Aorta (tissue), 5 donors: ENCODE data around the gene RNF187. TPM values are rescaled to one million over a fixed set of nuclear protein-coding genes. Genes with fewer than 3 reads are reported as not detected.

Source experiments
- ATAC-seq: fragments of 200-7000 bp; cut with Tn5 transposase; one replicate; pipeline ENCODE4 v1.9.1; 2022; ENCODE audit warnings: moderate library complexity; ENCODE audit not compliant: low FRiP score
- DNase-seq, 2 donors: peaks; one replicate each; pipeline ENCODE4 v3.0.0-alpha.2; 2020
- H3K27ac ChIP-seq, 2 donors: one replicate each; pipeline ENCODE4 v1.5.1; 2013; ENCODE audit warnings: low read length in 2 of 2, mild to moderate bottlenecking in 2 of 2, moderate library complexity in 2 of 2, control low read depth in 1 of 2, inconsistent platforms in 1 of 2, low read depth in 1 of 2
- H3K27me3 ChIP-seq, 2 donors: one replicate each; pipeline ENCODE4 v1.6.1; 2013; ENCODE audit warnings: control low read depth in 1 of 2, low read length in 1 of 2, mild to moderate bottlenecking in 1 of 2, moderate library complexity in 1 of 2; ENCODE audit not compliant: insufficient read depth in 2 of 2, control insufficient read depth in 1 of 2
- H3K36me3 ChIP-seq, 2 donors: one replicate each; pipeline ENCODE4 v1.6.1; 2013; ENCODE audit warnings: control low read depth in 1 of 2, low read length in 1 of 2, mild to moderate bottlenecking in 1 of 2; ENCODE audit not compliant: insufficient read depth in 2 of 2, control insufficient read depth in 1 of 2
- H3K4me1 ChIP-seq, 2 donors: one replicate each; pipeline ENCODE4 v1.6.1; 2013; ENCODE audit warnings: low read length in 2 of 2, control low read depth in 1 of 2, mild to moderate bottlenecking in 1 of 2, moderate library complexity in 1 of 2; ENCODE audit not compliant: insufficient read depth in 2 of 2, control insufficient read depth in 1 of 2
- H3K4me3 ChIP-seq, 2 donors: one replicate each; pipeline ENCODE4 v1.5.1; 2013; ENCODE audit warnings: low read length in 2 of 2, control low read depth in 1 of 2, mild to moderate bottlenecking in 1 of 2
- H3K9me3 ChIP-seq: one replicate; pipeline ENCODE4 v1.6.1; 2013; ENCODE audit warnings: mild to moderate bottlenecking, low read length; ENCODE audit not compliant: control insufficient read depth
- WGBS, 2 donors: extraction: QIAGEN DNeasy Blood & Tissue Kit; methylation state at CpG; one replicate each; pipeline ENCODE4 v1.1.7; 2013; 5-methylcytosine and 5-hydroxymethylcytosine counted together
- intact Hi-C, 2 donors: fragments of 100-400 bp; cut with DNase I; formaldehyde crosslinking; loops; one replicate each; pipeline versions ENCODE4 v1.14.2 to v1.15.0; 2022
- polyA plus RNA-seq, 2 donors: library from polyadenylated mRNA; stranded (reverse); fragments of 200-250 nt; gene quantifications; one replicate each; pipeline ENCODE4 v1.2.3, GENCODE V29; 2013
- total RNA-seq, 2 donors: library from RNA; stranded (reverse); fragmentation: NEBNext Ultra II Directional; extraction: Animal tissue kit (Norgen Biotek cat#: 25700); gene quantifications; one replicate each; pipeline ENCODE4 v1.2.1, GENCODE V29; 2021
- donor health status: healthy with polysubstance abuse.
- donor health status: Bipolar disorder and iron deficiency.
- donor health status: DM: no; HTN: no; CAD: no.
- donor health status: DM: no; HTN: no; CAD: no.
- donor health status: DM: yes; HTN: yes; CAD: no.

Gene RNF187
- total and polyA plus RNA-seq, 4 donors = 22.8 to 94.0 (median 40.4) TPM

- Histone ChIP-seq H3K27ac (no peak overlapping the region), H3K36me3 (no peaks in the 10 kb centered on the region), H3K4me3 (no peak overlapping the region), H3K27me3 (no peaks in the 10 kb centered on the region), H3K9me3 (no peaks in the 10 kb centered on the region), H3K4me1 (no peaks in the 10 kb centered on the region)
- WGBS, 2 donors = 53 to 69% methylated on average over 2 of the region's 2 CpGs
- ATAC-seq = no peak
- intact Hi-C loops = no loop called here
- DNase-seq = no peak
These were observed 41.4 kb downstream of the RNF187 start for GRCh38 chr1:228528612-228529011.

DNA sequence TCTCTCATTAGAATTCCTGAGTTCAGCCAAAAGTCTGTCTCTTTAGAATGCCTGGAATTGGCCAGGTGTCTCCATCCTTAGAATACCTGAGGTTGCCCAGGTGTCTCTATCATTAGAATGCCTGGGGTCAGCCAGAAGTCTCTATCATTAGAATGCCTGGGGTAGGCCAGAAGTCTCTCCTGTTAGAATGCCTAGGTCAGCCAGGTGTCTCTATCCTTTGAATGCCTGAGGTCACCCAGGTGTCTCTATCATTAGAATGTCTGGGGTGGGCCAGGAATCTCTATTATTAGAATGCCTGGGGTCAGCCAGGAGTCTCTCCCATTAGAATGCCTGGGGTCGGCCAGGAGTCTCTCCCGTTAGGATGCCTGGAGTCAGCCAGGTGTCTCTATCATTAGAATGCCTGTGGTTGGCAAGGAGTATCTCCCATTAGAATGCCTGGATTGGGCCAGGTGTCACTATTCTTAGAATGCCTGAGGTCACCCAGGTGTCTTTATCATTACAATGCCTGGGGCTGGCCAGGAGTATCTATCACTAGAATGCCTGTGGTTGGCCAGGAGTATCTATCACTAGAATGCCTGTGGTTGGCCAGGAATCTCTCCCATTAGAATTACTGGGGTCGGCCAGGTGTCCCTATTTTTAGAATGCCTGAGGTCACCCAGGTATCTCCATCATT, 43.0 kb downstream of the RNF187 start:
- H3K27me3 ChIP-seq = no peaks in the 10 kb centered on the region
- intact Hi-C loops = no loop called here
- no peaks in the 10 kb centered on the region for H3K9me3 ChIP-seq
- no peak overlapping the region for H3K27ac ChIP-seq
- ATAC-seq (no peak), DNase-seq (no peak)
- no peaks in the 10 kb centered on the region for H3K4me1 ChIP-seq
- WGBS, 2 donors = 73 to 76% methylated on average over 3 of the region's 3 CpGs
- no peak overlapping the region for H3K4me3 ChIP-seq
- no peaks in the 10 kb centered on the region for H3K36me3 ChIP-seq

GRCh38 chr1:228530951-228531731, 44.0 kb downstream of the RNF187 start:
- intact Hi-C loops = no loop called here

GRCh38 chr1:228538831-228539230, 51.6 kb downstream of the RNF187 start:
- Histone ChIP-seq H3K36me3 (no peaks in the 10 kb centered on the region), H3K4me3 (no peak overlapping the region), H3K9me3 (no peaks in the 10 kb centered on the region), H3K27ac (no peak overlapping the region), H3K4me1 (no peaks in the 10 kb centered on the region), H3K27me3 (no peaks in the 10 kb centered on the region)
- WGBS, 2 donors = 56 to 62% methylated on average over 3 of the region's 3 CpGs
- no peak for DNase-seq
- ATAC-seq = no peak
- intact Hi-C loops = no loop called here

More at GRCh38 chr1:228530951-228531731, 44.0 kb downstream of the RNF187 start:
- ATAC-seq (no peak), DNase-seq (no peak)
- H3K27ac ChIP-seq = no peak overlapping the region
- 68 to 70% methylated on average over 5 of the region's 5 CpGs for WGBS, 2 donors
- H3K36me3 ChIP-seq = no peaks in the 10 kb centered on the region
- no peak overlapping the region for H3K4me3 ChIP-seq
- no peaks in the 10 kb centered on the region for H3K27me3 ChIP-seq
- H3K9me3 ChIP-seq = no peaks in the 10 kb centered on the region
- H3K4me1 ChIP-seq = no peaks in the 10 kb centered on the region

DNA sequence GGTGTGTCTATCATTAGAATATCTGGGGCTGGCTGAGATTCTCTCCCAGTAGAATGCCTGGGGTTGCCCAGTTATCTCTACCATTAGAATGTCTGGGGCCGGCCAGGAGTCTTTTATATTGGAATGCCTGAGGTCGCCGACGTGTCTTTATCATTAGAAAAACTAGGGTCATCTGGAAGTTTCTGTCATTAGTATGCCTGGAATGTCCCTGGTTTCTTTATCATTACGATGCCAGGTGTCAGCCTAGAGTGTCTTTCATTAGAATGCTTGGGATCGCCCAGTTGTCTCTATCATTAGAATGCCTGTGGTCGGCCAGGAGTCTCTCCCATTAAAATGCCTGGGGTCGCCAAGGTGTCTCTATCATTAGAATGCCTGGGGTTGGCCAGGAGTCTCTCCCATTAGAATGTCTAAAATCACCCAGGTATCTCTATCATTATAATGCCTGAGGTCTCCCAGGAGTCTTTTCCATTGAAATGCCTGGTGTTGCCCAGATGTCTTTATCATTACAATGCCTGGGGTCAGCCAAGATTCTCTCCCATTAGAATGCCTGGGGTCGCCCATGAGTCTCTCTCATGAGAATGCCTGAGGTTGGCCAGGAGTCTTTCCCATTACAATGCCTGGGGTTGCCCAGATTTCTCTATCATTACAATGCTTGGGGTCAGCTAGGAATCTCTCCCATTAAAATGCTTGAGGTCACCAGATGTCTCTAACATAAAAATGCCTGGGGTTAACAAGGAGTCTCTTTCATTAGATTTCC, 53.2 kb downstream of the RNF187 start:
- no peak overlapping the region for H3K27ac ChIP-seq
- no peak overlapping the region for H3K4me3 ChIP-seq
- WGBS, 2 donors = 57 to 65% methylated on average over 9 of the region's 9 CpGs
- H3K4me1 ChIP-seq = no peaks in the 10 kb centered on the region
- intact Hi-C loops = no loop called here
- H3K27me3 ChIP-seq = no peaks in the 10 kb centered on the region
- DNase-seq (no peak), ATAC-seq (no peak)
- H3K9me3 ChIP-seq = no peaks in the 10 kb centered on the region
- H3K36me3 ChIP-seq = no peaks in the 10 kb centered on the region

DNA sequence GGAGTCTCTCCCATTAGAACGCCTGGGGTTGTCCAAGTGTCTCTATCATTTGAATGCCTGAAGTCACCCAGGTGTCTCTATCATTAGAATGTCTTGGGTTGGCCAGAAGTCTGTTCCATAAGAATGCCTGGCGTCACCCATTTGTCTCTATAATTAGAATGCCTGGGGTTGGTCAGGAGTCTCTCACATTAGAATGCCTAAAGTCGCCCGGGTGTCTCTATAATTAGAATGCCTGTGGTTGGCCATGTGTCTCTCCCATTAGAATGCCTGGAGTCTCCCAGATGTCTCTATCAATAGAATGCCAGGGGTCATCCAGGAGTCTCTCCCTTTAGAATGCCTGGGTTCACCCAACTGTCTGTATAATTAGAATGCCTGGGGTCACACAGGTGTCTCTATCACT, 54.5 kb downstream of the RNF187 start:
- DNase-seq (no peak), ATAC-seq (no peak)
- Histone ChIP-seq H3K27ac (no peak overlapping the region), H3K4me1 (no peaks in the 10 kb centered on the region), H3K9me3 (no peaks in the 10 kb centered on the region), H3K36me3 (no peaks in the 10 kb centered on the region), H3K4me3 (no peak overlapping the region), H3K27me3 (no peaks in the 10 kb centered on the region)
- intact Hi-C loops = no loop called here
- WGBS, 2 donors = 58 to 61% methylated on average over 4 of the region's 4 CpGs

DNA sequence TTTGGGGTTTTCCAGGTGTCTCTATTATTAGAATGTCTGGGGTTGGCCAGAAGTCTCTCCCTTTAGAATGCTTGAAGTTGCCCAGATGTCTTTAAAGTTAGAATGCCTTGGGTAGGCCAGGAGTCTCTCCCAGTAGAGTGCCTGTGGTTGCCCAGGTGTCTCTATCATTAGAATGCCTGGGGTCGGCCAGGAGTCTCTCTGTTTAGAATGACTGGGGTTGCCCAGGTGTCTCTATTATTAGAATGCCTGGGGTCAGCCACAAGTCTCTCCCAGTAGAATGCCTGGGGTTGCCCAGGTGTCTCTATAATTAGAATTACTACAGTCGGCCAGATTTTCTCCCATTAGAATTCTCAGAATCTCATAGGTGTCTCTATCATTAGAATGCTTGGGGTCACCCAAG, 55.2 kb downstream of the RNF187 start:
- WGBS, 2 donors = 64 to 75% methylated on average over 2 of the region's 2 CpGs
- ATAC-seq (no peak), DNase-seq (no peak)
- no peaks in the 10 kb centered on the region for H3K36me3 ChIP-seq
- no peak overlapping the region for H3K4me3 ChIP-seq
- intact Hi-C loops = no loop called here
- no peaks in the 10 kb centered on the region for H3K4me1 ChIP-seq
- H3K27ac ChIP-seq = no peak overlapping the region
- H3K27me3 ChIP-seq = no peaks in the 10 kb centered on the region
- no peaks in the 10 kb centered on the region for H3K9me3 ChIP-seq

GRCh38 chr1:228542981-228543380, 55.8 kb downstream of the RNF187 start:
- H3K27ac ChIP-seq = no peak overlapping the region
- no peaks in the 10 kb centered on the region for H3K27me3 ChIP-seq
- DNase-seq (no peak), ATAC-seq (no peak)
- H3K36me3 ChIP-seq = no peaks in the 10 kb centered on the region
- no peaks in the 10 kb centered on the region for H3K9me3 ChIP-seq
- WGBS, 2 donors = 59 to 65% methylated on average over 5 of the region's 5 CpGs
- no peaks in the 10 kb centered on the region for H3K4me1 ChIP-seq
- intact Hi-C loops = no loop called here
- H3K4me3 ChIP-seq = no peak overlapping the region
